GM21528 (cell line): Measurements from ENCODE around the gene HS3ST6.
A peak's percentile ranks its signal among the peaks of the same experiment; 100 is the strongest.
"Not testable (repeated sequence)": the region's sequence is repeated elsewhere in the genome, so short reads cannot be mapped to it uniquely, and the experiment has no call there.

Experiments
- ATAC-seq: cut with Tn5 transposase; IDR thresholded peaks from one replicate; pipeline ENCODE4 v1.9.1; 2021; ENCODE audit warnings: mild to moderate bottlenecking, moderate library complexity; ENCODE audit not compliant: unreplicated experiment, low FRiP score

Gene HS3ST6

GRCh38 chr16:1918351-1919326 lies at the start of gene HS3ST6:
Gene HS3ST6 (minus strand): TSS chr16:1918415. CDS start chr16:1918323, 92 bp downstream.
- ATAC-seq, result no peak

GRCh38 chr16:1966460-1966859 lies 48.2 kb upstream of the HS3ST6 start, which contains the start of gene RNF151:
Gene RNF151 (plus strand): TSS chr16:1966856. CDS start chr16:1966882, 26 bp downstream.
- ATAC-seq, result no peak

GRCh38 chr16:1965396-1966001 lies 47.3 kb upstream of the HS3ST6 start:
- no peak for ATAC-seq

- ATAC-seq, result peak; percentile 76
Observed at GRCh38 chr16:1964506-1965395, 46.5 kb upstream of the HS3ST6 start, which contains the start of gene RPS2. Gene RPS2 (minus strand): TSS chr16:1964826. CDS start chr16:1964625, 201 bp downstream.

GRCh38 chr16:1963806-1964505 lies 45.7 kb upstream of the HS3ST6 start:
- ATAC-seq, result peak; percentile 8

GRCh38 chr16:1962161-1963153 lies 44.2 kb upstream of the HS3ST6 start:
- ATAC-seq, result not testable (repeated sequence)

GRCh38 chr16:1961651-1962067 lies 43.4 kb upstream of the HS3ST6 start:
- no peak for ATAC-seq

- ATAC-seq, result no peak
Observed at GRCh38 chr16:1960665-1961630, 42.7 kb upstream of the HS3ST6 start.

- ATAC-seq, result peak; percentile 58
Observed at GRCh38 chr16:1959269-1960039, 41.2 kb upstream of the HS3ST6 start, which contains the start of gene NDUFB10. Gene NDUFB10 (plus strand): TSS chr16:1959538. CDS start chr16:1959625, 87 bp downstream.

- no peak for ATAC-seq
Observed at GRCh38 chr16:1958715-1959268, 40.6 kb upstream of the HS3ST6 start.

- not testable (repeated sequence) for ATAC-seq
Observed at GRCh38 chr16:1958143-1958491, 39.9 kb upstream of the HS3ST6 start.

GRCh38 chr16:1957434-1958142 lies 39.4 kb upstream of the HS3ST6 start:
- ATAC-seq, result not testable (repeated sequence)

- ATAC-seq, result no peak
Observed at GRCh38 chr16:1953734-1954133, 35.5 kb upstream of the HS3ST6 start.

GRCh38 chr16:1950559-1950958 lies 32.3 kb upstream of the HS3ST6 start:
- ATAC-seq, result no peak

GRCh38 chr16:1950047-1950446 lies 31.8 kb upstream of the HS3ST6 start:
- ATAC-seq, result no peak

GRCh38 chr16:1949507-1949906 lies 31.3 kb upstream of the HS3ST6 start:
- no peak for ATAC-seq
